Nephron (organoid): ENCODE measurements around the gene PIGZ.
A peak's percentile ranks its signal among the peaks of the same experiment; 100 is the strongest.

ENCODE experiments used
- H3K27ac Mint-ChIP-seq, 3 experiments: 2 replicates each; pipeline ENCODE4 v1.8.0; 2020; ENCODE audit warnings: mixed read lengths in 3 of 3, mild to moderate bottlenecking in 2 of 3, moderate library complexity in 1 of 3
- H3K27me3 Mint-ChIP-seq: 2 replicates; pipeline ENCODE4 v1.8.0; 2021; ENCODE audit warnings: low read depth, mild to moderate bottlenecking, moderate library complexity, mixed read lengths
- H3K36me3 Mint-ChIP-seq: 2 replicates; pipeline ENCODE4 v1.8.0; 2020; ENCODE audit warnings: low read depth, mixed read lengths
- H3K4me1 Mint-ChIP-seq: 2 replicates; pipeline ENCODE4 v1.8.0; 2020; ENCODE audit warnings: mixed read lengths
- H3K4me3 Mint-ChIP-seq, 3 experiments: 2 replicates each; pipeline ENCODE4 v1.8.0; 2020; ENCODE audit warnings: mild to moderate bottlenecking in 3 of 3, mixed read lengths in 3 of 3, moderate library complexity in 2 of 3
- H3K9me3 Mint-ChIP-seq: 2 replicates; pipeline ENCODE4 v1.8.0; 2020; ENCODE audit warnings: mixed read lengths
- CTCF ChIP-seq, 3 experiments: fragments of 200-600 bp; sonication (generic); IDR thresholded peaks; one replicate each; pipeline ENCODE4 v1.5.0; 2021; ENCODE audit warnings: antibody characterized with exemption in 3 of 3; ENCODE audit not compliant: unreplicated experiment in 3 of 3

Gene PIGZ

GRCh38 chr3:196938124-196938523, 30.5 kb downstream of the PIGZ start:
- Mint-ChIP-seq H3K27me3 (no peaks in the 10 kb centered on the region), H3K4me3 (peak overlapping the region; percentile 17 to 43 (median 42)), H3K9me3 (no peaks in the 10 kb centered on the region), H3K27ac (no peak overlapping the region), H3K4me1 (peaks cover 24% of the 10 kb centered on the region), H3K36me3 (peaks cover 56% of the 10 kb centered on the region)
- no peak for TF ChIP-seq CTCF (IDR thresholded peaks at IDR 0.05; ENCODE audit: unreplicated experiment in 3 of 3)

DNA sequence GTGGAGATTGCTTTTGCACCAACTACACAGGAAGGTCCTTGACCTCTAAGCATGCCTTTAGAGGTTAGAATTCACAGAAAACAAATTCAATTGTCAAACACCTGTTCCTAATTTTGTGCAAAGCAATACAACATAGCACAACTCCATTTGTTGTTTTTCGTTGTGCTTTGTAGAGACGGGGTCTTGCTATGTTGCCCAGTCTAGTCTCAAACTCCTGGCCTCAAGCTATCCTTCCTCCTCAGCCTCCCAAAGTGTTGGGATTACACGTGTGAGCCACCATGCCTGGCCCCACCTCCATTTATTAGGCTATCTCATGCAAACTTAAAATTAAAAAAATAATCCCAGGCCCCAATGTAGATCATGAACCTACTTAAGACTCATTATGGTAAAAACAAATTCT, 32.3 kb downstream of the PIGZ start:
- no peak for TF ChIP-seq CTCF (IDR thresholded peaks at IDR 0.05; ENCODE audit: unreplicated experiment in 3 of 3)
- H3K4me1 Mint-ChIP-seq, result peaks cover 12% of the 10 kb centered on the region
- H3K36me3 Mint-ChIP-seq, result peaks cover 66% of the 10 kb centered on the region
- no peaks in the 10 kb centered on the region for H3K27me3 Mint-ChIP-seq
- H3K9me3 Mint-ChIP-seq, result no peaks in the 10 kb centered on the region
- H3K4me3 Mint-ChIP-seq, result no peak overlapping the region
- no peak overlapping the region for H3K27ac Mint-ChIP-seq

- peaks cover 70% of the 10 kb centered on the region for H3K36me3 Mint-ChIP-seq
- H3K27ac Mint-ChIP-seq, result no peak overlapping the region
- H3K9me3 Mint-ChIP-seq, result no peaks in the 10 kb centered on the region
- H3K4me1 Mint-ChIP-seq, result no peaks in the 10 kb centered on the region
- H3K27me3 Mint-ChIP-seq, result no peaks in the 10 kb centered on the region
- no peak for TF ChIP-seq CTCF (IDR thresholded peaks at IDR 0.05; ENCODE audit: unreplicated experiment in 3 of 3)
- H3K4me3 Mint-ChIP-seq, result no peak overlapping the region
Measured at GRCh38 chr3:196932600-196932999, 36.0 kb downstream of the PIGZ start.

DNA sequence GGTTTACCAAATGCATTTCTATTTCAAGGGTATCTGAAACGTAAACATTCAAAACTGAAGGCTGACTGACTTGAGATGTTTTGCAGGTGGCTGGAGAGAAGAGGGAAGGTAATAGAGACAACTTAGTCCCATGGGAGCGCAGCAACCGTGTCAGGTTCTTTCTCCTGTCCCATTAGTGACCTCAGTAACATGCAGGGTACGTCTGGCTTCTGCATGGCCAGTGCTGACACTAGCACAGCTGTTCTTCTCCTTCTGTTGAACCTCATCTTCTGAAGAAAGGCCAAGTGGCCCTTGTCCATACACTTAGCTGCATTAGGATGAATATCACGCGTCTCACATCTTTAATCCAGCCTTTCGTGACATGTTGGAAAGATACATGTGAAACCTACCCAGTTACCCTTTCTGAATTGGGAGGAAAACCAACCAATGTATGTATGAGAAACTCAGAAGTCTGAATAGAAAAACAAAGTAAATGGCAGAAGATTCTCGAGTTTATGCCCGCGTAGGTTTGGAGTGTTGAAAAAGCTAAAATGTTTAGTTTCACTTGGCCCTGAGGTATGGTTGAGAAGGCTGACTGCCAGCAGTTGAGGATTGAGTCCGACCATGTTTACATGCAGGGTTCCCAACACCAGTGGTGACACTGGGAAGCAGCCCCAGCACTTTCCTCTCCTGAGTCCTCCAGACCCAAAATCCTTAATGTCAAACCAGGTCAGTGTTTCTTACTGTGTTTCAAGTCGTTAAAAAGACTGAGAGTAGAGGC, 36.6 kb downstream of the PIGZ start:
- Mint-ChIP-seq H3K4me3 (no peak overlapping the region), H3K27me3 (no peaks in the 10 kb centered on the region), H3K9me3 (no peaks in the 10 kb centered on the region), H3K4me1 (no peaks in the 10 kb centered on the region), H3K27ac (no peak overlapping the region), H3K36me3 (peaks cover 64% of the 10 kb centered on the region)
- no peak for TF ChIP-seq CTCF (IDR thresholded peaks at IDR 0.05; ENCODE audit: unreplicated experiment in 3 of 3)

DNA sequence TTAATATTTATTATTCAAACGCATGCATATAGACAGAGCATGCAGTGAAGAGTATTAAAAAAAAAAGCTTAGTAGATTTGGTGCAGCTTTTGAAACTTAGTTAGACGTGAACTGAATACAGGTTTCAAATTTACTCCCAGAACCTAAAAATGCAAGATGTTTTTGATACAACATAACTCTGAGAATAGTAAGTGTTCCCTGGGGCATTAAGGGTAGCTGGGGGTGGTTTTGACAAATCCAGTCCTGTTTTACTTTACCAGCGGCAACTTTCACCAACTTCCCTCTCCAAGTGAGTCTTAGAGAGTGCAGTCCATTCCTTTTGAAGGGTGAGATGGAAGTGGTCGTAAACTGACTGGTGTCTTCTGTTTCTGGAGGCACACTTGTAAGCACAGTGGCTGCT, 37.5 kb downstream of the PIGZ start:
- no peaks in the 10 kb centered on the region for H3K27me3 Mint-ChIP-seq
- no peak overlapping the region for H3K4me3 Mint-ChIP-seq
- no peak for TF ChIP-seq CTCF (IDR thresholded peaks at IDR 0.05; ENCODE audit: unreplicated experiment in 3 of 3)
- no peaks in the 10 kb centered on the region for H3K4me1 Mint-ChIP-seq
- H3K36me3 Mint-ChIP-seq, result peaks cover 56% of the 10 kb centered on the region
- H3K27ac Mint-ChIP-seq, result no peak overlapping the region
- H3K9me3 Mint-ChIP-seq, result no peaks in the 10 kb centered on the region
